Right renal pelvis (tissue), 4 donors: Measurements from ENCODE around the gene LARP4B. TPM values are rescaled to one million over a fixed set of nuclear protein-coding genes. Genes with fewer than 3 reads are reported as not detected.

ENCODE experiments used
- DNase-seq, 4 donors: peaks; one replicate each; pipeline ENCODE4 v3.0.0-alpha.2; 2013; ENCODE audit warnings: low read depth in 4 of 4, low spot score in 3 of 4, missing footprints in 1 of 4
- polyA plus RNA-seq, 4 donors: library from polyadenylated mRNA; unstranded; fragments of 120-200 nt; gene quantifications; one replicate each; pipeline ENCODE4 v1.2.1, GENCODE V29; 2013; ENCODE audit not compliant: insufficient read length in 4 of 4

LARP4B gene
- polyA plus RNA-seq, 4 donors, result 41.9 to 49.4 (median 43.0) TPM

DNA sequence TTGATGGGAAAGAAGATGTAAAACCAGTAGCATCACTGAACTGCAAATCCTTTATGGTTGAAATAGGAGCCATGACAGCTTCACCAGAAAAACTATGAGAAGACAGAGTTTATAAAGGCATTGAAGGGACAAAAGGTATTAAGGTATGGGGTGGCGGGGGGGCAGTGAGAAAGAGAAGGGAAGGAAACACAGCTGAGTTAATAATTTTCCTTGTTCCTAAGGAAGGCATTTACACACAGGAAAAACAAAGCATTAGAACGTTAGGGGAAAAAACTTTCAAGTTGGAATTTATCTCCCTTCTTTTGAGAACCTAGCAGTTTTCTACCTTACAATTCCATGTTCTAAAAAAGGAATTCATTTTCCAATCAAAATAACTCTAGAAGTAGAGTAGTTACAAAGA lies 4.4 kb downstream of the LARP4B start:
- no peak for DNase-seq

DNA sequence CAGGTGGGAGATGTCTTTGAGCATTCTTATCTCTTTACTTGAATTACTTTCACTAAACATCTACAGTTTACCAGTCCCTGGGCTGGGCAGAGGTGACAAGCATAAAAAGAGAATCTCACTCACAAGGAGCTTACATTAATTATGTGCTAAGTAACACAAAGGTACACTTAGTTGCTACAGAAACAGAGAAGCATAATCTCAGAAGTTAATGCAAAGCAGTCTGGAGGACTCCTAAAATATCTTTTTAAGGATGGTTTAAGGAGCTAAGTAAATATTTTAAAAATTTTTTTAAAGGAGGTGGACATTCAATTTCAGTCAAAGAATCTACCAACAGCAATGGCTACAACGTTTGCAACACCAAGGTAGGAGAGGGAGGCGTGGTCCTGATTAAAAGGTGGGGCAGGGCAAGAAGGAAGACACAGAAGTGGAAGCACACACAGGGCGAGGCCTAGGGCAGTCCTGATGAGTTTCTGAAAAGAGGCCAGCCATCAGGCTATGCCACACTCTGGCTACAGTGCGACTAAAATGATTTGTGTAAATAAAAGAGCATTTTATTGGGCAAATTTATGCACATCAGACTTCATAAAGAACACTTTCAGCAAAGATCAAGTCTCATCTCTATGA lies 5.3 kb downstream of the LARP4B start:
- no peak for DNase-seq

DNA sequence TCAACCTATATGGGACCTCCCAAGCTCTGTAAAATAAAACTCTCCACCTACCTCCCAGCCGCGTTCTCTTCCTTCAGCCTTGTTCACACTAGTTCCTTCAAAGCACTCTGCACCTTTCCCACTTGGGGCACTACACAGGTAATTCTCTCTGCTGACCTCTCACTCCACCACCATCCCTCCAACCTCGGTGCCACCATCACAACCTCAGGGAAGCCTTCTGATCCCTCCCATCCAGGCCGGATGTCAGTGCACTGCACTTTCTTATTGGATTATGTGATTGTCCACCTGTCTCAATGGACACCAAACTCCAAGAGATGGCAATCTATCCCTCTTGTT lies 7.0 kb downstream of the LARP4B start:
- no peak for DNase-seq

DNA sequence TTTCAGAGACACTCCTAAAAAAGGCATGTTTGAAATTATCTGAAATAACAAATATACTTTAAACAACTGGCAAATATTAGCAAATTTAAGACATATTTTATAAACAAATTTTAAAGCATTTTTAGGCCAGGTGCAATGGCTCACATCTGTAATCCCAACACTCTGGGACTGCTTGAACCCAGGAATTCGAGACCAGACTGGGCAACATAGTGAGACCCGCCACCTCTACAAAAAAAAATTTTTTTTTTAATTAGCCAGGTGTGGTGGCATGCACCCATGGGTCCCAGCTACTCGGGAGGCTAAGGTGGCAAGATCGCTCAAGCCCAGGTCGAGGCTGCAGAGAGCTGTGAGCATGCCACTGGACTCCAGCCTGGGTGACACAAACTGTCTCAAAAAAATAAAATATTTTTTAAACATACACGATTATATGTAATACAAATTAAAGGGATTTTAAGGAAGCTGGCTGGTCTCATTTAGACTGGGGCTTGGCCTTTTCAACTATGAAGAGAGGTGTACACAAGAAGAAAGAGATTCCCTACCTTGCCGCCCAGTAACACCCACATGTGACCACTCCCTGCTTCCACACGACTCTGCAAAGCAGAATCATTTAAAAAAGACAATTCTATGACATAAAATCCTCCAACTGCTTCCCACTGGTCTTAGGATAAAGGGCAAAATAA lies 7.5 kb downstream of the LARP4B start:
- DNase-seq, result no peak

DNA sequence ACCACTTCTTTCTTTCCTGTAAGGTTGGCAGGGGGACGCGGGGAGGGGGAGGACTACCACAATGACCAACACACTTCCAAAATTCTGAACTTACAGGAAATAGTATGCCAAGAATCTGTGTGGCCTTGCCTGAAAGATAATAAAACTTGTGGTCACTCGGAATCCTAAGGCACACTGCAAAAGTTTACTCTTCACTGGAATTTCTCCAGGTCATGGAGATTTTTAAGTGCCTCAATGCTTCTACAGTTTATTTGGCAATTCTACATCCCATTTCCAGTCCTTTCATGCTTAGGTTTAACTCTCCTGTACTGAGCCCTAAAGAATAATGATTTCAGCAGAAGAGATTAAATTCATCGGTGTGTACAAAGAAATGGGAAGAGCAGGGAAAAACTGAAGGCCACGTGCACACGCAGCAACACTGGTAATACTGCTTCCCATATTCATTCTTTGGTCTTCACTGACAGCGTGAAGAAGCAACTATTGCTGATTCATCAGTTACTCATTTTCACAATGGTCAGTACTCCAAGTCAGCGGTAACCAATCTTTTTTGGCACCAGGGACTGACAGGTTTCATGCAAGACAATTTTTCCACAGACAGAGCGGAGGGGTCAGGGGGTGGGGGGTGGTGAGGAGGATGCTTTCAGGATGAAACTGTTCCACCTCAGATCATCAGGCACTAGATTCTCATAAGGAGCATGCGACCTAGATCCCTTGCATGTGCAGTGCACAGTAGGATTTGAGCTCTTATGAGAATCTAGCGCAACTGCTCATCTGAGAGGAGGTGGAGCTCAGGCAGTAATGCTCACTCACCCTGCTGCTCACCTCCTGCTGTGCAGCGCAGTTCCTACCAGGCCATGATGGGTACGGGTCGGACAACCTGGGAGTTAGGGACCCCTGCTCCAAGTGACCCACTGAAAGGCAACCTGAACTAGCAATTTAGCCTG lies 9.8 kb downstream of the LARP4B start:
- DNase-seq, result no peak

DNA sequence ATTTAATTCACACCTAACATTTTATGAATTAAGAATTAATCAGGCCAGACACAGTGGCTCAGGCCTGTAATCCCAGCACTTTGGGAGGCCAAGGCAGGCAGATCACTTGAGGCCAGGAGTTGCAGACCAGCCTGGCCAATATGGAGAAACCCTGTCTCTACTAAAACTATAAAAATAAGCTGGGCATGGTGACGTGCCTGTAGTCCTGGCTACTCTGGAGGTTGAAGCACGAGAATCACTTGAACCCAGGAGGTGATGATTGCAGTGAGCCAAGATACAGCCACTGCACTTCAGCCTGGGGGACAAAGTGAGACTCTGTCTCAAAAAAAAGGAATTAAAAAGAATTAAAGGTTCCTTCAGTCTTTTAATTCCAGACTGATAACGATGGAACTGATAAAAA lies 11.1 kb downstream of the LARP4B start:
- no peak for DNase-seq

- DNase-seq, result no peak
Measured at GRCh38 chr10:919481-919880, 12.0 kb downstream of the LARP4B start.

DNA sequence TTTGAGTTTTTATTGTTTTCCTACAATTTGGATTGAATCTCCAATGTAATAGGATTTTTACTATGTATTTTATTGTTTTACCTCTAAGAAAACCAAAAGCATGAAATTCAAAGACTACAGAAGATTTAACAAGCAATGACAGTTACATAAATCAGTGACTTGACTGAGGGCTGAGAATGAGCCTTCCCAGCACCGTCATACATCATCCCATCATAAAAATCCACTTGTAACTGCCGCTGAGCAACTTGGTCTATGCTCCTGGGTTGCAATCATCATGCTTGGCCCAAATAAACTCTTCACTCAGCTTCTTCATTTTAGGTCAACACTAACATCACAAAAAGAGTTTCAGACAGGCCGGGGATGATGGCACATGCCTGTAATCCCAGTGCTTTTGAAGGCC lies 13.5 kb downstream of the LARP4B start:
- no peak for DNase-seq

DNA sequence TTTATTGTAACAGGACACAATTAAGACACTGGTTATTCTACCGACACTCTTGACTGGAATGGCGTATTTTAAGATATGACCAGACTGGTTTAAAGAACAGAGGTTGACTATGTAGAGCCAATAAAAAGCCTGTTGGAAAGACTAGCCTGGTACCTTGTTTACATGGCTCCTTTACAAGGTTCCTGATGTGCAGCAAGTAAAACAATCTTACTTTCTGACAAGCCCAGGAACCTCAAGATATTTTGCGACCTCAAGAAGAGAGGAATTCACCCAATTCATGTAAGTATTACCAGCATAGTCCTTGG lies 14.1 kb downstream of the LARP4B start:
- no peak for DNase-seq

- DNase-seq, result no peak
Measured at GRCh38 chr10:916716-917415, 14.6 kb downstream of the LARP4B start.

DNA sequence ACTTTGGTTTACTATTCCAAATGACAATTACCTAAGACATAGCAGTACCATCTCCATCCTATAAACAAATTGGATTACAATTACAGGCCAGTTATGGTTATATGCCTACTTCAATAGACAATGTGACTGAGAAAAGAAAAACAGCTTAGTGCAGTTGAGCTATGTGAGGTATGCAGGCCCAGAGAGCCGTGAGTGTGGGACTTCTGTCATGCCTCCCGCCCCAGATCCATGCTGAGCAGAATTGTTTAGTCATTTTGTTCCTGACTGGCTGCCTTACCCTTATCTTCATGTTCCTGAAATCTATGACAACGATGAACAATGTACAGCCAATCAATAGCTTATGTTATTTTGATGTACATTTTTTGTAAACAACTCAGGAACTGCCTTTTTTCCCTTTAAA lies 21.7 kb downstream of the LARP4B start:
- no peak for DNase-seq

- no peak for DNase-seq
Measured at GRCh38 chr10:905972-906371, 25.5 kb downstream of the LARP4B start.

- DNase-seq, result no peak
Measured at GRCh38 chr10:905503-905902, 26.0 kb downstream of the LARP4B start.

DNA sequence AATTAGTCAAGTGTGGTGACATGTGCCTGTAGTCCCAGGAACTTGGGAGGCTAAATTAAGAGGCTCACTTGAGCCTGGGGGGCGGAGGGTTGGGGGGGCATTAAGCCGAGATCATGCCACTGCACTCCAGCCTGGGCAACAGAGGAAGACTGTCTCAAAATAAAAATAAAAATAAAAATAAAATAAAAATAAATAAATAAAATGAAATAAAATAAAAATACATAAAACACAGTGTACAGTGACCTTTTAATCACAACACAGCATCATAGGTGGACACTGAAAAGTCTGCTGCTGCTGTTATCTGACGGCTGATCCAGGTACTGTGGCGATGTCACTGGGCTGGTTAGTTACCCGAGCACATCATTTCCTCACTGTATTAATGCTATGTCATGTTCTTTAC lies 27.1 kb downstream of the LARP4B start:
- no peak for DNase-seq

DNA sequence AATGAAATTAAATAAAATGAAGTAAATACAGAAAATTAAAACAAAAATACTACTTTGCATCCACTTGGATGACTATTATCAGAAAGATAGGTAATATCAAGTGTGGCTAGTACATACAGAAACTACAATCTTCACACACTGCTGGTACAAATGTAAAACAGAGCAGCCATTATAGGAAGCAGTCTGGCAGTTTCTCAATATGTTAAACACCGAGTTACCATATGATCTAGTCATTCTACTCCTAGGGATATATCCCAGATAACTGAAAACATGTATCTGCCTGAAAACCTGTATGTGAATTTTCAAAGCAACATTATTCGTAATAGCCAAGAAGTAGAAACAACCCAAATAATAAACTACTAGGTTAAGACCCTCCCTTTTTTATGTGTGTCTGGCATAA lies 33.4 kb downstream of the LARP4B start:
- no peak for DNase-seq

DNA sequence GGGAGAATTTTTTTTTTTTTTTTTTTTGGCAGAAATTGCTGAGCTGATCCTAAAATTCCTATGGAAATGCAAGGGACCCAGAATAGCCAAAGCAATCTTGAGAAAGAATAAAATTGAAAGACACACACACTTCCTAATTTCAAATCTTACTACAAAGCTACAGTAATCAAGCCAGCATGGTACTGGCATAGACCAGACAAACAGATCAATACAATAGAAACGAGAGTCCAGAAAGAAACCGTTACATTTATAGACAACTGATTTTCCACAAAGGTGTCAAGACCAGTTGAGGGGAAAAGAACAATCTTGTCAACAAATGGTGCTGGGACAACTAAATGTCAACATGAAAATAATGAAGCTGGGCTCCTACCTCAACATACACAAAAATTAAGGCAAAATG lies 34.5 kb downstream of the LARP4B start:
- no peak for DNase-seq

GRCh38 chr10:895324-895723 lies 36.2 kb downstream of the LARP4B start:
- no peak for DNase-seq

DNA sequence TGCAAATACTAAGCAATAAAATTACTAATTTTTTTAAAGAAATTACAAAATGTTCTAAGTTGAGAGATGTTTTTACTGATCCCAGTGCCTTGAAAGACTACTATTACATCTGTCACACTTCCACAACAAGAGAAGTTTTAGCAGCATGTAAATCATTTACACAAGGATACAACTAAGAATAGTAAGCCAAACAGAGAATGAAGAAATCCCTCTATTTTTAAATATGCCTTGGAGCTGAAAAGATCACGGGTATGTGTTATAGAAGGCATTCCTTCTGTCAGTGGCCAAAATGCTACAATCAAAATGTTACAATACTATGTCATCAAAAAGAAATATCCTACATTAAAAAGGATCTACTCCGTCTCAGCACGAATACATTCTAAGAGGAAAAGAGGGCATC lies 52.6 kb downstream of the LARP4B start:
- DNase-seq, result no peak

GRCh38 chr10:878333-878759 lies 53.2 kb downstream of the LARP4B start:
- no peak for DNase-seq

- DNase-seq, result no peak
Measured at GRCh38 chr10:876438-876837, 55.1 kb downstream of the LARP4B start.

DNA sequence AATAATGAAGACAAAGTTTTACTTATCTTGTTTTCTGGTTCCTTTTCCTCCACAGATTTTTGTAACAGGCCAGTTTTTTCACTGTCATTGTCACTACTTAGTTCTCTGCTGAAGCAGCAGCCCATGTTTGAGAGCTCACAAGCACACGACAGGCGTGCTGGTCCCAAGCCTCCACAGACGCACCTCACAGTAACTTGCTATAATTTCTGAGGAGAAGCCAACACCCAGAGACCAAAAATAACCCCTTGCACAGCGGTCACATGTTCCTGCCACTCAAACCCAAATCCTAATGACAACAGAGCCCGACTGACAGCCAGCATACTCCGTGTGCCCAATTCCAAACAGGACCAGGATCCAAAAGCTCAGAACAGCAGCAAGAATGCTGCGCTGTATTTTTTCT lies 58.5 kb downstream of the LARP4B start:
- no peak for DNase-seq
